Measurements from ENCODE around the gene COQ9.

The COQ9 gene

GRCh38 chr16:57412584-57412983 is 34.7 kb upstream of the COQ9 start:
- H4K20me1 ChIP-seq (ENCODE audit: insufficient read depth, low read length), result no peaks in the 10 kb centered on the region
- no peaks in the 10 kb centered on the region for H3K79me2 ChIP-seq (ENCODE audit: insufficient read depth, low read length)
- H3K36me3 ChIP-seq (ENCODE audit: insufficient read depth, low read length), result no peaks in the 10 kb centered on the region
- H3K9ac ChIP-seq (ENCODE audit: low read depth, low read length), result no peak overlapping the region
- H3K4me3 ChIP-seq (ENCODE audit: low read depth in 1 of 2, low read length in 2 of 2), result no peak overlapping the region
- ATAC-seq (ENCODE audit: insufficient read depth, low read depth) (no peak), DNase-seq (no peak)
- H3K4me1 ChIP-seq (ENCODE audit: insufficient read depth, low read length), result peaks cover 9% of the 10 kb centered on the region
- no peaks in the 10 kb centered on the region for H3K9me3 ChIP-seq (ENCODE audit: insufficient read depth, low read length, severe bottlenecking)
- no peak overlapping the region for H2AFZ ChIP-seq (ENCODE audit: low read depth, low read length)
- H3K27ac ChIP-seq (ENCODE audit: low read length), result no peak overlapping the region
- H3K4me2 ChIP-seq (ENCODE audit: insufficient read depth, low read length), result no peak overlapping the region
- no peaks in the 10 kb centered on the region for H3K27me3 ChIP-seq (ENCODE audit: insufficient read depth, low read length, poor library complexity)
- no peak for TF ChIP-seq CTCF (IDR thresholded peaks at IDR 0.05; ENCODE audit: borderline replicate concordance, extremely low read depth, low read length, poor library complexity, severe bottlenecking)

GRCh38 chr16:57413301-57413730 is 34.0 kb upstream of the COQ9 start:
- H3K9me3 ChIP-seq (ENCODE audit: insufficient read depth, low read length, severe bottlenecking), result no peaks in the 10 kb centered on the region
- no peaks in the 10 kb centered on the region for H4K20me1 ChIP-seq (ENCODE audit: insufficient read depth, low read length)
- TF ChIP-seq CTCF (IDR thresholded peaks at IDR 0.05; ENCODE audit: borderline replicate concordance, extremely low read depth, low read length, poor library complexity, severe bottlenecking), result no peak
- no peak for TF ChIP-seq EZH2 (IDR thresholded peaks at IDR 0.05; ENCODE audit: borderline replicate concordance, low read depth, low read length, severe bottlenecking)
- no peak for ATAC-seq (ENCODE audit: insufficient read depth, low read depth)
- no peaks in the 10 kb centered on the region for H3K36me3 ChIP-seq (ENCODE audit: insufficient read depth, low read length)
- no peak overlapping the region for H3K4me3 ChIP-seq (ENCODE audit: low read depth in 1 of 2, low read length in 2 of 2)
- no peak overlapping the region for H2AFZ ChIP-seq (ENCODE audit: low read depth, low read length)
- H3K79me2 ChIP-seq (ENCODE audit: insufficient read depth, low read length), result no peaks in the 10 kb centered on the region
- H3K4me1 ChIP-seq (ENCODE audit: insufficient read depth, low read length), result peaks cover 9% of the 10 kb centered on the region
- H3K9ac ChIP-seq (ENCODE audit: low read depth, low read length), result no peak overlapping the region
- no peak overlapping the region for H3K27ac ChIP-seq (ENCODE audit: low read length)
- no peaks in the 10 kb centered on the region for H3K27me3 ChIP-seq (ENCODE audit: insufficient read depth, low read length, poor library complexity)
- DNase-seq, result no peak
- no peak overlapping the region for H3K4me2 ChIP-seq (ENCODE audit: insufficient read depth, low read length)

GRCh38 chr16:57413733-57414132 is 33.5 kb upstream of the COQ9 start:
- Histone ChIP-seq H3K4me1 (ENCODE audit: insufficient read depth, low read length) (peaks cover 10% of the 10 kb centered on the region), H3K4me2 (ENCODE audit: insufficient read depth, low read length) (no peak overlapping the region), H3K79me2 (ENCODE audit: insufficient read depth, low read length) (no peaks in the 10 kb centered on the region), H3K36me3 (ENCODE audit: insufficient read depth, low read length) (no peaks in the 10 kb centered on the region), H3K9ac (ENCODE audit: low read depth, low read length) (no peak overlapping the region), H2AFZ (ENCODE audit: low read depth, low read length) (no peak overlapping the region), H4K20me1 (ENCODE audit: insufficient read depth, low read length) (no peaks in the 10 kb centered on the region), H3K4me3 (ENCODE audit: low read depth in 1 of 2, low read length in 2 of 2) (no peak overlapping the region), H3K9me3 (ENCODE audit: insufficient read depth, low read length, severe bottlenecking) (no peaks in the 10 kb centered on the region), H3K27ac (ENCODE audit: low read length) (no peak overlapping the region), H3K27me3 (ENCODE audit: insufficient read depth, low read length, poor library complexity) (no peaks in the 10 kb centered on the region)
- ATAC-seq (ENCODE audit: insufficient read depth, low read depth), result no peak
- TF ChIP-seq CTCF (IDR thresholded peaks at IDR 0.05; ENCODE audit: borderline replicate concordance, extremely low read depth, low read length, poor library complexity, severe bottlenecking) (no peak), EZH2 (IDR thresholded peaks at IDR 0.05; ENCODE audit: borderline replicate concordance, low read depth, low read length, severe bottlenecking) (no peak)
- no peak for DNase-seq

- H4K20me1 ChIP-seq (ENCODE audit: insufficient read depth, low read length), result no peaks in the 10 kb centered on the region
- no peaks in the 10 kb centered on the region for H3K79me2 ChIP-seq (ENCODE audit: insufficient read depth, low read length)
- H3K4me1 ChIP-seq (ENCODE audit: insufficient read depth, low read length), result peaks cover 15% of the 10 kb centered on the region
- H3K27me3 ChIP-seq (ENCODE audit: insufficient read depth, low read length, poor library complexity), result no peaks in the 10 kb centered on the region
- no peak overlapping the region for H3K27ac ChIP-seq (ENCODE audit: low read length)
- H3K36me3 ChIP-seq (ENCODE audit: insufficient read depth, low read length), result no peaks in the 10 kb centered on the region
- no peak overlapping the region for H3K4me3 ChIP-seq (ENCODE audit: low read depth in 1 of 2, low read length in 2 of 2)
- no peak overlapping the region for H2AFZ ChIP-seq (ENCODE audit: low read depth, low read length)
- H3K9me3 ChIP-seq (ENCODE audit: insufficient read depth, low read length, severe bottlenecking), result no peaks in the 10 kb centered on the region
- DNase-seq, result no peak
- H3K9ac ChIP-seq (ENCODE audit: low read depth, low read length), result no peak overlapping the region
- H3K4me2 ChIP-seq (ENCODE audit: insufficient read depth, low read length), result no peak overlapping the region
- no peak for ATAC-seq (ENCODE audit: insufficient read depth, low read depth)
- TF ChIP-seq CTCF (IDR thresholded peaks at IDR 0.05; ENCODE audit: borderline replicate concordance, extremely low read depth, low read length, poor library complexity, severe bottlenecking) (no peak), EZH2 (IDR thresholded peaks at IDR 0.05; ENCODE audit: borderline replicate concordance, low read depth, low read length, severe bottlenecking) (no peak)
Measured at GRCh38 chr16:57416084-57416483, 31.2 kb upstream of the COQ9 start.

All from DND-41 (cell line).